OCI-LY1 (cell line): ENCODE results near the gene TMEM208.

Experiments used
- H2AFZ ChIP-seq: fragments of 200-600 bp; sonication (generic), shearing (Covaris generic); 2 replicates; pipeline ENCODE4 v1.6.0; 2014; ENCODE audit warnings: antibody characterized with exemption, mild to moderate bottlenecking, low read length
- H3F3A ChIP-seq: fragments of 200-600 bp; sonication (generic), shearing (Covaris generic); 2 replicates; pipeline ENCODE4 v1.6.0; 2014; ENCODE audit warnings: mild to moderate bottlenecking, antibody characterized with exemption, low read length, moderate library complexity; ENCODE audit not compliant: insufficient read depth
- H3K27ac ChIP-seq: fragments of 200-600 bp; sonication (generic); 2 replicates; pipeline ENCODE4 v1.5.1; 2014; ENCODE audit warnings: low read length, mixed run types, mild to moderate bottlenecking, low read depth; ENCODE audit not compliant: poor library complexity, severe bottlenecking
- H3K27me3 ChIP-seq: fragments of 200-600 bp; sonication (generic); 2 replicates; pipeline ENCODE4 v1.6.0; 2014; ENCODE audit warnings: antibody characterized with exemption, mild to moderate bottlenecking, low read length, moderate library complexity; ENCODE audit not compliant: insufficient read depth
- H3K36me3 ChIP-seq: fragments of 200-600 bp; sonication (generic); 2 replicates; pipeline ENCODE4 v1.6.1; 2014; ENCODE audit warnings: mild to moderate bottlenecking, antibody characterized with exemption, low read length, moderate library complexity, mixed read lengths; ENCODE audit not compliant: insufficient read depth
- H3K4me1 ChIP-seq: fragments of 200-600 bp; sonication (generic); 2 replicates; pipeline ENCODE4 v1.5.1; 2014; ENCODE audit warnings: mild to moderate bottlenecking, low read length, moderate library complexity; ENCODE audit not compliant: insufficient read depth, severe bottlenecking
- H3K4me2 ChIP-seq: fragments of 200-600 bp; sonication (generic), shearing (Covaris generic); 2 replicates; pipeline ENCODE4 v1.6.1; 2014; ENCODE audit warnings: low read length
- H3K4me3 ChIP-seq: fragments of 200-600 bp; sonication (generic); 2 replicates; pipeline ENCODE4 v1.5.1; 2014; ENCODE audit warnings: low read length, low read depth, mild to moderate bottlenecking, mixed read lengths; ENCODE audit not compliant: poor library complexity, severe bottlenecking
- H3K79me2 ChIP-seq: fragments of 200-600 bp; shearing (Covaris generic); 2 replicates; pipeline ENCODE4 v1.6.1; 2016; ENCODE audit warnings: mixed run types, low read length, mixed read lengths; ENCODE audit not compliant: insufficient read depth
- H3K9ac ChIP-seq: fragments of 200-600 bp; sonication (generic), shearing (Covaris generic); 2 replicates; pipeline ENCODE4 v1.6.1; 2014; ENCODE audit warnings: mild to moderate bottlenecking, low read length, mixed read lengths
- H3K9me2 ChIP-seq: fragments of 200-600 bp; sonication (generic), shearing (Covaris generic); 2 replicates; pipeline ENCODE4 v1.6.1; 2014; ENCODE audit warnings: low read depth, mild to moderate bottlenecking, low read length, mixed read lengths
- H3K9me3 ChIP-seq: fragments of 200-600 bp; shearing (Covaris generic); 2 replicates; pipeline ENCODE4 v1.6.1; 2014; ENCODE audit warnings: low read length, mixed read lengths
- H4K20me1 ChIP-seq: fragments of 200-600 bp; sonication (generic), shearing (Covaris generic); 2 replicates; pipeline ENCODE4 v1.6.0; 2016; ENCODE audit warnings: mild to moderate bottlenecking, low read length; ENCODE audit not compliant: insufficient read depth
- CTCF ChIP-seq: fragments of 200-600 bp; sonication (generic), shearing (Covaris generic); IDR thresholded peaks from 2 replicates; pipeline ENCODE4 v1.5.1; 2017; ENCODE audit warnings: mild to moderate bottlenecking, antibody characterized with exemption, low read length, moderate library complexity, mixed read lengths
- EZH2 ChIP-seq: fragments of 200-600 bp; sonication (generic), shearing (Covaris generic); IDR thresholded peaks from 2 replicates; pipeline ENCODE4 v1.8.0; 2017; ENCODE audit warnings: borderline replicate concordance, mixed run types, mild to moderate bottlenecking, antibody characterized with exemption, low read length, moderate library complexity, mixed read lengths

The TMEM208 gene

DNA sequence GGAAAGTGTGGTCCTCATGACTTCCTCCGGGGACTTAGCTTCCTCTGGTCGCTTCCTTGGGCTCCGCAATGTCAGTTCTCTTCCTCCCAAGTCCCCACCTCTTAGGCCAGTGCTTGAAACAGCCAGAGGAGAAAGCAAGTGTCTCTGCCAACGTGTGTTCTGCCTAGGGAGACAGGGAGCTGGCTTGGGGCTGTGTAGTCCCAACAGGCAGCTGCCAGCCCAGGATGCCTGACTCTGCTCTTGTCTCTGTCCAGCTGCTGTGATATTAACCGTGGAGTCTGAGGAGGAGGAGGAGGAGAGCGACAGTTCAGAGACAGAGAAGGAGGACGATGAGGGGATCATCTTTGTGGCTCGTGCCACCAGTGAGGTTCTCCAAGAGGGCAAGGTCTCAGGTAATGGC lies 38.9 kb downstream of the TMEM208 start:
- H3K4me2 ChIP-seq, result no peak overlapping the region
- no peak overlapping the region for H2AFZ ChIP-seq
- H3K9me3 ChIP-seq, result no peaks in the 10 kb centered on the region
- no peak overlapping the region for H3K9ac ChIP-seq
- H3K36me3 ChIP-seq, result no peaks in the 10 kb centered on the region
- no peaks in the 10 kb centered on the region for H3K9me2 ChIP-seq
- H3K27me3 ChIP-seq, result 0 out of 2 replicates have a peak, but pooled peaks cover 5% of the 10 kb centered on the region
- no peak overlapping the region for H3K27ac ChIP-seq
- TF ChIP-seq EZH2 (no peak), CTCF (no peak)
- H3F3A ChIP-seq, result no peaks in the 10 kb centered on the region
- H3K79me2 ChIP-seq, result no peaks in the 10 kb centered on the region
- H3K4me3 ChIP-seq, result no peak overlapping the region
- no peaks in the 10 kb centered on the region for H4K20me1 ChIP-seq
- no peaks in the 10 kb centered on the region for H3K4me1 ChIP-seq

GRCh38 chr16:67268136-67268579 lies 41.2 kb downstream of the TMEM208 start:
- Histone ChIP-seq H3K79me2 (no peaks in the 10 kb centered on the region), H3K27me3 (0 out of 2 replicates have a peak, but pooled peaks cover 5% of the 10 kb centered on the region), H3K36me3 (no peaks in the 10 kb centered on the region), H2AFZ (no peak overlapping the region), H3K4me2 (no peak overlapping the region), H3K9ac (no peak overlapping the region), H3K4me3 (no peak overlapping the region), H3K4me1 (no peaks in the 10 kb centered on the region), H3F3A (no peaks in the 10 kb centered on the region), H3K27ac (no peak overlapping the region), H4K20me1 (no peaks in the 10 kb centered on the region), H3K9me2 (no peaks in the 10 kb centered on the region), H3K9me3 (no peaks in the 10 kb centered on the region)
- no peak for TF ChIP-seq CTCF
- TF ChIP-seq EZH2, result no peak

DNA sequence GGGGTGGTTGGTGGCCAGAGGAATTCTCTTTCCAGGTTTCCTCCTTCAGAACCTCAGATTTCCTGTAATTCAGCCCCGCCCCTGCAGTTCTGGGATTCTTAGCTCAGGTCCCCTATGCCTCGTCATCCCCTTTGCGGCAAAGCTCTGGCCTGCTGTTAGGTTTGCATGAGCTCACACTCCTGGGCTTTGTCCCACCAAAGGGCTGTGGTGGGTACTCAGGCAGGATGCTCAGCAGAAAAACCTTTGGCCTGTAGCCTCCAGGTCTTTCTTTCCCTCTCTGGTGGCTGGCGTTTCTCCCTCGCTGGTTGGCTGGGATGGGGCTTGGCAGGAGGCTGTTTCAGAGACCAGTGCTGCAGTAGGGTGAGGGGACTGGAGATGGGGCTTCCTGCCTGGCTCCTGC lies 42.8 kb downstream of the TMEM208 start:
- Histone ChIP-seq H3K27me3 (0 out of 2 replicates have a peak, but pooled peaks cover 5% of the 10 kb centered on the region), H3K9me3 (no peaks in the 10 kb centered on the region), H3K4me3 (no peak overlapping the region), H2AFZ (no peak overlapping the region), H3K27ac (no peak overlapping the region), H3K9ac (no peak overlapping the region), H4K20me1 (no peaks in the 10 kb centered on the region), H3K79me2 (no peaks in the 10 kb centered on the region), H3K9me2 (no peaks in the 10 kb centered on the region), H3F3A (no peaks in the 10 kb centered on the region), H3K4me1 (no peaks in the 10 kb centered on the region), H3K4me2 (no peak overlapping the region), H3K36me3 (no peaks in the 10 kb centered on the region)
- TF ChIP-seq EZH2 (no peak), CTCF (no peak)
